ENCODE data around the gene PACSIN1.
"Not testable (repeated sequence)": the region's sequence is repeated elsewhere in the genome, so short reads cannot be mapped to it uniquely, and the experiment has no call there.

PACSIN1 gene

DNA sequence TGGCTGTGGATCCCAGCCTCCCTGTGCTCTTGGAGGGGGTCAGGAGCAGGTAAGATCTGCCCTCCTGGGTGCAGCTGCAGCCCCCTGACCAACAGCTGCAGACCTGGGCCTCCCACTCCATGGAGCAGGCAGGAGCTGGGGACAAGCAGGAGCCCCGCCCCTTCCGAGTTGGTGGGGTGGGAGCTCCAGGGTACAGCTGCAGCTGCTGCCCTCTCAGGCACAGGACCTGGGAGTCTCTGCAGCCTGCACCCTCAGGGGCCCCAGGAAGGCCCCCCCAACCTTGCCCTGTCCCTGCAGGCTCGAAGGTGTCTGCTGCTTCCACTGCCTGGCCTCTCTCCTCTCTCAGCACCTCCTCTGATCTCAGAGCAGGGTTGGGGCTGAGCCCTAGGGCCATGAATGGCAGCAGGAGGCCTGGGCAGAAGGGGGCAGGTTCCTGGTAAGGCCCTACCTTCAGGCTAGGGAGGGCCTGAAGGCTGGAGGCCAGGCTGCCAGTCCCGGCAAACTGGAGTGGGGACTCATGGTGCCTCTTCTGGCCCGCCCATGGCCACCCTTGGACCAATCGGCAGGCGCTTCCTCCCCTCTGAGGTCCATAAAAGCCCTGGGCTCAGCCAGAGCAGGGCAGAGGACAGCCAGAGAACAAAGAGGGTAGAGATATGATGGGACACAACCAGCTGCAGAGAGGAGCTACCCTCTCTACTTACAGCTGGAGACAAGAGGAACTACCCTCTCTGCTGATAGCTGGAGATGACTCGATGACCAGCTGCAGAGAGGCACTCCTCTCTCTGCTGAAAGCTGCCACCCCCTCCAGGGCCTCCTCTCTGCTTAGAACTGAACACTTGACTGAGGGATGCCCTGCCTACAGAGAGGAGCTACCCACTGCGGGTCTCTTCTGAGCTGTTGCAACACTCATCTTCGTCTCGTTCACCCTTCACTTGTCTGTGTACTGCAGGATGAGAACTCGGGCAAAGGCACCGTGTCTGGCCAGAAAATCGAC lies 7.8 kb upstream of the PACSIN1 start:
- FAIRE-seq (no peak), DNase-seq (ENCODE audit: extremely low spot score, insufficient read length, low read depth) (no peak)

DNA sequence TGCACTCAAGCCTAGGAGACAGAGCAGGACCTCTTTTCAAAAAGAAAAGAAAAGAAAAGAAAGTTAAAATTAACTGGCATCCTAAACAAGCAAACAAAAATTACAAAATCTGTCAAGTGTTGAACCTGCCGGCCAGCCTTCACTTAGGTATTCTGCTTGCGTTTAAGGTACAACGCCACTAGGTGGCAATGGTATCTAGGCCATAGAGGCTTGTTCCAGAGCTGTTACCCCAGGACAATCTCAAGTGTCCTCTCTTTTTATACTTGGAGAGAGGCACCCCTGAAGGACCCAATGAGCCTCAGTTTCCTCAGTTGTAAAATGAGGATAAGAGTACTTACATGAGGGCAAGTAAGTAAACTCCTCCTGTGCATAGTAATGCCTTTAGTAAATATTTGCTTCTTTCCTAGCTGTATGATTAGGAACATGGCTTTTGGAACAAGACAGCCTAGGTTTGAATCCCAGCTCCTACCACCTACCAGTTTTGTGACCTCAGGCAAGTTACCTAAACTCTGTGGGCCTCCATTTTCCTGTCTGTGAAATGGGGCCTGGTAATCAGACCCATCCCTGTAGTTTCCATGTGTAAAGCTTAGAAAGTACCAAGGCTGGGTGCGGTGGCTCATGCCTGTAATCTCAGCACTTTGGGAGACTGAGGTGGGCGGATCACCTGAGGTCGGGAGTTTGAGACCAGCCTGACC lies 5.8 kb upstream of the PACSIN1 start:
- FAIRE-seq (peak; percentile 86), DNase-seq (ENCODE audit: extremely low spot score, insufficient read length, low read depth) (no peak)

DNA sequence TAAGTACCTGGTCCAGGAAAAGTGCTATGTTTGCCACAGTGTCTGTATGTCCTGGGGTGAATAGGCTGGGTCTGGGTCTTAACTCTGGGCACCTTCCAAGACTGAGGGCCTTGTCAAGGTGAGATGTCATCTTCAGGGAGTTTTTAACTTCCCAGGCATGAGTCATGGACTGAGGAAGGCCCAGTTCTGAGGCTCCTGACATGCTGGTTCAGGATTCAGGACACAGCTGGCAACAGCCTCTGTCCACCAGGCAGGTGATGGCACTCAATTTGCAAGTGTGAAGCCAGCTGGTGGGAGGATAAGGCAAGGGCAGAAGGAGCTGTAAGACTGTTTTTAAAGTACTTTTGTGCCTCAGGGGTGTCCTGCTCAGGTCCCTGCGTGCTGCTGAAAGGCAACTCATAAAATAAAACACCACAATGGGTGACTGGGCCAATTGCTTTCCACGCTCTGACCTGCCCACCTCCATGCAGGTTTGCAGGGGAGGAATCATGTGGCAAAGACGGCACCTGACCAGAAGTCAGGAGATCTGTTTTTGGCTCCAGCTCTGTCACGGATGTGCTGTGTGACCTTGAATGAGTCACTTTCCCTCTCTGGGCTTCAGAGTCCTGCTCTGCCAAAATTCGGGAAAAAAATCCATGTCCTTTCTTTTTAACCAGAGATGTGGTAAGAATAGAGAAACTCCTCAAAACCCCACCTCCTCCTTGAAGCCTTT lies 4.9 kb upstream of the PACSIN1 start:
- DNase-seq (ENCODE audit: extremely low spot score, insufficient read length, low read depth), result no peak
- FAIRE-seq, result no peak

DNA sequence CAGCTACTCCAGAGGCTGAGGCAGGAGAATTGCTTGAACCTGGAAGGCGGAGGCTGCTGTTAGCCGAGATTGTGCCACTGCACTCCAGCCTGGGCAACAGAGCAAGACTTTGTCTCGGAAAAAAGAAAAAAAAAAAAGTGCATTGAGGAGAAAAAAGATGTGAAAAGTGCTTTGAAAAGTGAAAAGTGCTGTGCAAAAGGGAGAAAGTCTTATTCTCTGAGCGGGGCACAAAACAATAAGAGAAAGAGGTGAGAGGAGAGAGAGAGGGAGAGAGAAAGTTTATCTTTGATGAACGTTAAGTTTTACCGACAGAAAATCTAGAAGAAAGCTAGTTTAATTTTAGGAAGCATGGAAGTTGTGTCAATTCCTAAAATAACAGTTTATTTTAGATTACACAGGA lies 3.9 kb upstream of the PACSIN1 start:
- FAIRE-seq (no peak), DNase-seq (ENCODE audit: extremely low spot score, insufficient read length, low read depth) (no peak)

DNA sequence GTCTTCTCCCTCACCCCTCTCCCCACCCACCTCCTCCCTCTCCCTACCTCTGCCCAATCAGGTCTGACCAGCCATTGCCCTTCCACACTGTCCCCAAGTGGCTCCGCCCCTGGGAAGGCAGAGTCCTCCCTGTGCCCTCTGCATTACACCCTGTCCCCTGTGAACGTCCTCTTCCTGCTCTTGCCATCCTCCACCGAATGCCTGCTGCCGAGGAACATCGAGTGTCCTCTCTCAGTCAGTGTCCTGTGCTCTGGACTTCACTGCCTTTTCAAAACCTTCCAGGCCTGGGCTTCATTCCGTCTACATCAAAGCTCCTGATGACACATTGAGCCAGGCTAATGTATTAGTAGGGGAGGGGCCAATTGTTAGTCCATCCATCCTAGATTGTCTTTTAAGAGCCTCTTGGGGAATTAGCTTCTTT lies 3.3 kb upstream of the PACSIN1 start:
- DNase-seq (ENCODE audit: extremely low spot score, insufficient read length, low read depth) (no peak), FAIRE-seq (no peak)

DNA sequence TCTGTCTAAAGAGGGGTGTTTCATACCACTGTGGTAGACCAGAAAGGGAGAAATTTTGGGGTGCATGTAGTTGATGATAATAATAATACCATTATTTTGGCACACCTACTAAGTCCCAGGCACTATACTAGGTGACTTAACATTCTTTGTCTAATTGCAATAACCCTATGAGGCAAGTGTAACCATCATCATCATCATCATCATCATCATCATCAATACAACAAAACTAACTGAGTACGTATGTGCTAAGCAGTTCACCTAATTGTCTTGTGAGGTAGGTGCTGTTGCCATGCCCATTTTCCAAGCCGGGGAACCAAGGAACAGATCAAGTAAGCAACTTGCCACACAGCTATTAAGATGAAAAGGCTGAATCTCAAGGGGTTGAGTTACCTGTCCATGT lies 2.6 kb upstream of the PACSIN1 start:
- FAIRE-seq, result no peak
- DNase-seq (ENCODE audit: extremely low spot score, insufficient read length, low read depth), result no peak

DNA sequence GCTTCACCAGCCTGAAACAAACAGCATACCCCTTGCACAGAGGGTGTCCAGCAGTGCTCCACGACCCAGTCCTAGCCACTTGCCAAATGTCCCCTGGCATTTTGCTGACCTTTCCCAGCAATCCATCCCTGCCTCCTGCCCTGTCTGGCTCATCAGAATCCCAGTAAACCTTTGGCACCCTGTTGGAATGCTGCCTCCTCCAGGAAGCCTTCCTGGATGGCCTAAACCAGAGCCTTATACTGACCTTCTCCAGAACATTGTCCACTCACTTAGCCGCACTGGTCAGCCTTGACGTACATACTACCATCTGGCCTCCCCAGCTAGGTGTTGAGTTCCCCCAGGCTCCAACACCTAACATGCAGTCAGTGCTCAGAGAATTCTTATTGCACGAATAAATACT lies 2.0 kb upstream of the PACSIN1 start:
- DNase-seq (ENCODE audit: extremely low spot score, insufficient read length, low read depth) (no peak), FAIRE-seq (no peak)

DNA sequence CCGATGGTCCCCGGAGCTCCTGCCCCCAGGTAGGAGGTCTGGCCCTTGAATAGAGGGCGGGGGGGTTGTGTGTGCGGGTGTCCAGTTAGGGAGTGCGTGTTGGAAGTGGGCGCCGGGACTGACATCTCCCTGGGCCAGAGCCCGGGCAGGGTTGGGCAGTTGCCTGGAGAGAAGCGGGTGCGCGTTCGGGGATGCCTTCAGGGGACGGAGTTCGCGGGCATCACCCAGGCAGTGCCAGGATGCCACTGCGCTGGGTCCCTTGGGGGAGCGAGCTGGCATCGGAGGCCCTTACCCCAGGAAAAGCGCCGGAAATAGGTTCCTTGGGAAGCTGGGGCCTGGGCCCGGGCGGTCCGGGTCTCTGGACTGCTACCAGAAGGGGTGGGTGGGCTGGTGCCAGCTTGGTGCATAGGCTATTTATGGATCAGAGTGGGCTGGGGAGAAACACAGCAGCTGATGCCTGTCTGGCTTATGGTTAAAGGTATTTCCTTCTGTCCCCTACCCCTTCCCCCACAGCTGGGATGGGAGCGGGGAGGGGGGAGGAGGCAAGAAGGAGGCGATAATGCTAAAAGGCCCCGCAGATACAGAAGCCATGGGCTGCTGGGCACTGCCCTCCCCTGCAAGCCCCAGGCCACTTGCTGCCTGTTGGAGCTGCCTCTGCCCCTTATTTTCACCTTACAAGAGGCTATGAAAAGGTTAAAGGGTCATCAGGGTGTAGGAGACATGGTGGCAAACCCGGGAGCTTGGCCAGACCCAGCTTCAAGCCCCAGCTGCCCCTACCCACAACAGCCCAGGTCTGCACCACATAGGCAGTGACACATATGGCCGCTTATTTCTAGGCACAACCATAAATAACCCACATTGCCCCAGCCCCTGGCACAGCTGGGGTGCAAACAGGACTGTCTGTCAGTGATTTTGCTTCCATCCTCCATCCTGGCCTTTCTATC lies 638 bp downstream of the PACSIN1 start:
- no peak for DNase-seq (ENCODE audit: extremely low spot score, insufficient read length, low read depth)
- no peak for FAIRE-seq

DNA sequence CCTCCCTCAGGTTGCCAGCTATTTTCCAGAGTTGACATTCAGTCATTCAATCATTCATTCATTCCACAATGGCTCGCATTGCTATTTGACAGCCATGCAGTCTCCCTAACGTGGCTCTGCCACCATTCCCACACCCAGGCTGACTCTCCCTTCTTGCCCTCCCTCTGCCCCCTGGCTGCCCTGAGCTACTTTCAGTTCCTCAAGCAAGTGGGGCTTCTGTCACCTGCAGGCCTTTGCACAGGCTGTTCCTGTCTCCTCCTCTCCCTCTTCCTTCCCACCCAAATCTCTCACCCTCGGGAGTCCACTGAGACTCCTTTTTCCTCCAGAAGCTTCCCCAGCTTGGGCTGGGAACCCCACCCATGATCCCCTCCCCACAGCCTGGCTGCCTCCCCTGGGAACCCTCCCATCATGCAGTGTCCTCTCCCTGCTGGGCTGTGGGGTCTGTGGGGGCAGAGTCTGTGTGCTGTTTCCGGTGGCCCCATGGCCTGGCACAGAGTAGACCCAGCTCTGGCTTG lies 2.6 kb downstream of the PACSIN1 start:
- peak; percentile 89 for FAIRE-seq
- no peak for DNase-seq (ENCODE audit: extremely low spot score, insufficient read length, low read depth)

DNA sequence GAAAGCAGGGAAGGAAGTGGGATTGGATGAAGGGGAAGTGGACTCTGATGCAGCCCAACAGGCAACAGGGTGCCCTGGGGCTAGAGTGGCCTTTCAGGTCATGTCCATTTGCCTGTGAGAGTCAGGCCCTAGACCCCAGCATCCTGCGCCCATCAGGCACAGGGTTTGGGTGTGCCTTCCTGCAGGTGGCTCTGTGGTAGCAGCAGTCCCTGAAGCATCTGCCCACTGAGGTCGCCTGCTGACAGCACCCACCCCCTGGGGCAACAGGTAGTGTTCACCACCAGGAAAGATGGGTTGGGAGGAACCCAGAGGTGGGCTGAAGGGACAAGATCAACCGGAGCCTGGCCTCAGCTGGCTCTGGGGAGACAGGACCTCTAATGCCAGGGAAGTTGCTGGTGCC lies 3.6 kb downstream of the PACSIN1 start:
- no peak for DNase-seq (ENCODE audit: extremely low spot score, insufficient read length, low read depth)
- FAIRE-seq, result no peak

DNA sequence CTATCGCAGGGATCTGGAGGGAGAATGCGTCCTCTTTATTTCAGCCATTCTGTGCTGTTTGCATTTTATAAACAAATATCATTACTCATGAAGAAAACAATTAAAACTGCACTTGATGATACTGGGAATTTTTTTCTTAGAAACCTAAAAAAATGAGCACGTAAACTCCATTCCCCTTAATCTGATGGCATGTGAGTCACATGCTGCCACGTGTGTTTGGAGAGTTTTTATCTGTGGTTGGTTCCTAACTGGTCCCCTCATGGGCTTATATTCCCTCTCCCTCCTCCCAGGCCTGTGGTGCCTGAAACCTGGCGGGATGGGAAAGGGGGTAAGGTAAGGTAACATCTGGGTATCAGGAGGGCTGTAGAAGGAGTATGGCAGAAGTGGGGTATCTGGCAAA lies 6.5 kb downstream of the PACSIN1 start:
- FAIRE-seq (no peak), DNase-seq (ENCODE audit: extremely low spot score, insufficient read length, low read depth) (no peak)

DNA sequence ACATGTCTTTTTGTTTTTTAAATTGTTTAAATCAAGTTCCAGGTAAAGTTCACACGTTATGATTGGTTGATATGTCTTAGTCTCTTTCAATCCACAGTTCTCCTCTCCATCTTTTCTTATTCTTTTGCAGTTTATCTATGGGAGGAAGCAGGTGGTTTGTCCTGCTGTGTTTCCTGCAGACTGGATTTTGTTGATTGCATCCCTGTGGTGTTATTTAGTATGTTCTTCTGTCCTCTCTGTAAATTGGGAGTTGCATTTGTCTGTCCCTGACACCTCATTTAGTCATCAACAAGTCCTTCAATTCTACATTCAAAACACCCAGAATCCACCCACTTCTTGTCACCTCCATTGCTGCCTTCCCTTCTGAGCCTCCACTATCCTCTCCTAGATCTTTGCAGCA lies 8.1 kb downstream of the PACSIN1 start:
- DNase-seq (ENCODE audit: extremely low spot score, insufficient read length, low read depth) (no peak), FAIRE-seq (no peak)

DNA sequence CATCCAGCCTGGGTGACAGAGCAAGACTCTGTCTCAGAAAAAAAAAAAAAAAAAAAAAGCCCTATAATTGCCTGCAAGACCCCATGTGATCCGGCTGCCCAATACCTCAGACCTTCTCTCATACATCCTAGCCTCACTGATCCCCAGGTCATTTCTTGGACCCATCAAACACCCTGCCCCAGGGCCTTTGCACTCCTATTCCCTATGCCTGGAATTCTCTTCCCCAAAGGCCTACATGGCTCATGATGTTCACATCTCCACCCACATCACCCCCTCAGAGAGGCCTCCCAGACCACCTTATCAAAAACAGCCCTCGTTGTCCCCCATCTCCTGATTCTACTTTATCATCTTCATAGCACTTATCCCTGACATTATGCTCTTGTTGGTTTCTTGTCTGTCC lies 8.9 kb downstream of the PACSIN1 start:
- FAIRE-seq (no peak), DNase-seq (ENCODE audit: extremely low spot score, insufficient read length, low read depth) (no peak)

DNA sequence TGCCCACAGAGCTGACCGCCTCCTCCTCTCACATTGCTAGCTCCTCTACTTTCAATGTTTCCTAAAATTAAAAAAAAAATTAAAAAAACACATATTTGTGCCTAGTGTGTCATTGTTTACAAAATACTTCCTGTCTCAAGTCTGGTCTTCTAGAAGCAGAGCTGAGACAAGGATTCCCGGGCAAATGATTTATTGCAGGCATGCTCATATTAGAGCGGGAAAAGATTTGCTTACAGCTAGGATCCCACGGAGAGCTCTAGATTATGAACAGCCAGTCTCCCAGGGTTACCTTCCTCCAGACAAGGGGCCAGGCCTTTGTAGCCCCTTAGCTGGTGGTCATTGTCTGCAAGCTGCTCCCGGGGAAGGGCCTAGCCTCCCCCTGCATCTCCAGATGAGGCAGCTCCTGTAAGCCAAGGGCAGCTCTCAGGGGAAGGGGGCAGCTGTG lies 9.4 kb downstream of the PACSIN1 start:
- DNase-seq (ENCODE audit: extremely low spot score, insufficient read length, low read depth), result no peak

DNA sequence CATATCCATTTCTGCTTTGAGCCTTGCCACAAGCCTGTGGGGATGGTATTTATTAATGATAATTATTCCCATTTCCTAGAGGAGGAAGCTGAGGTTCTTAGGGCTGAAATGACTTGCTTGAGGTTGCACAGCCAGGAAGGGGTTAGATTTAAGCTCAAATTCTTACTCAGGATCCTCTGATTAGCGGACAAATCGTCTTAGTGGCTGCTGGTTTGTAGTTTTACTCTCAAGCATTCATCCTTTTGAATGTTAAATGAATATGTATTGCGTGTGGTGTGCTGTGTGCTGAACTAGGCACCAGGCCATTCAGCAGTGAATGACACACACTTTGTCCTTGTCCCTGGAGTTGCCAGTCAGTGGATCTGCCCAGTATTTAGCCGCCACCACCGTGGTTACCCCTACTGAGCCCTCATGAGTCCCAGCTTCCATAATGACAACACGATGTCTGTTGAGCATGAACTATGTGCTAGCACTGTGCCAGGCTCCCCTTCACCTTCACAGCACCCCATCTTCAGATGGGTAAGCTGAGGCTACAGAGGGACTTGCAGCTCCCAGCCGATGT lies 10.0 kb downstream of the PACSIN1 start:
- DNase-seq (ENCODE audit: extremely low spot score, insufficient read length, low read depth) (no peak), FAIRE-seq (no peak)

More for the DNA sequence above, 9.4 kb downstream of the PACSIN1 start:
- no peak for FAIRE-seq

DNA sequence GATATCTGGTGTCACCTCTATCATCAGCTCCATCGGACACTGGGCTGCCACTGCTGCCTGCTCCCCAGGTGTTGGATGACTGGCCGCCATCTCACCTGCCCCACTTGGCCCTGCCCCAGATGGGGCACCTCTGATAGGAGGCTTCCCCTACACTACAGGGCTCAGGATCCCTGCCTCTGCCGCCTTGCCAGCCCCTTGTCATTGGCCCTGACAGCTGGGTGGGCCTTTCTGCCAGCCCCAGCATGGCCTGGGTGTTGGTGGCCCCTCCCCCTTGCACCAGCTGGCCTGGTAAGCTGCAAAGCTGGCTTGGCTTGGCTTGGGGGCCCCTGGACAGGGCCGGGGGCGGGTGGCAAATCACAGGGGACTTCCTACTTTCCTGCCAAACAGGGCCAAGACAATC lies 10.6 kb downstream of the PACSIN1 start:
- no peak for DNase-seq (ENCODE audit: extremely low spot score, insufficient read length, low read depth)
- no peak for FAIRE-seq

DNA sequence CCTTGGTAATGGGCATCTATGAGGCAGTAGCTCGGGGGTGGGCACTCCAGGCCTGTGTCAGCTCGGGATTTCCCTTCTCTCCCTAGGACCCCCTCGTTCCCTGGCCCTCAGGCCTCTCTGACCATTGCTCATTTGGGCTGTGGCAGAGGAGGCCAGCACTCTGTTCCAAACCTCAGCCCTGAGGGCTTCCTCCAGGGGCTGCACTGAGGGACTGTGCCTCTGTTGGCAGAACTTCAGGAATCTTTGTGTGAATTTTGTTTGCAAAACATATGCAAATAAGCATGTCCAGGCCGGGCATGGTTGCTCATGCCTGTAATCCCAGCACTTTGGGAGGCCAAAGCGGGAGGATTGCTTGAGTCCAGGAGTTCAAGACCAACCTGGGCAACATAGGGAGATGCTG lies 11.0 kb downstream of the PACSIN1 start:
- FAIRE-seq (no peak), DNase-seq (ENCODE audit: extremely low spot score, insufficient read length, low read depth) (no peak)

DNA sequence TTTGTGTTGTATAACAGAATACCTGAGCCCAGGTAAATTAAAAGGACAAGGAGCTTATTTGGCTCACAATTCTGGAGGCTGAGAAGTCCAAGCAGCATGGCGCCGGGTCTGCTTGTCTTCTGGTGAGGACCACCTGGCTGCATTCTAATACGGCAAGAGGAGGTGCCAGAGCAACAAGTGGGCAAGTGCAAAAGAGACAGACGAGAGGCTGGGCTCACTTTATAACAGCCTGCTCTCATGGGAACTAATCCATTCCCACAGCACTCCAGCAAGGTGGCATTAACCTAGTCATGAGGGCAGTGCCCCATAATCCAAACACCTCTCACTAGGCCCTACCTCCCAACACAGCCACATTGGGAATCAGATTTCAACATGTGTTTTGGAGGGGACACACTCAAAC lies 12.9 kb downstream of the PACSIN1 start:
- no peak for DNase-seq (ENCODE audit: extremely low spot score, insufficient read length, low read depth)
- no peak for FAIRE-seq

DNA sequence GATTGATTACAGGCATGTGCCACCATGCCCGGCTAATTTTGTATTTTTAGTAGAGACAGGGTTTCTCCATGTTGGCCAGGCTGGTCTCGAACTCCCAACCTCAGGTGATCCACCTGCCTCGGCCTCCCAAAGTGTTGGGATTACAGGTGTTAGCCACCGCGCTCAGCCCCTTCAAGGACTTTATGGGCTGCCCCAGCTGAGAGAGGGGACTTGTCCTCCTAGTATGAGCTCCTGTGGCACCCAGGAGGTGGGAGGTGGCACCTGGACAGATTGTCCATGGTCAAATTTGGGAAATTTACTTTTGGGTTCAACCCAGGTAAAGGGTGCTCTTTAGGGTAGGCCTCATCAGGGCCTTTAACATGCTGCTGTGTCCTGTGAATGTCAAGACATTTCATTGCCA lies 17.9 kb downstream of the PACSIN1 start:
- DNase-seq (ENCODE audit: extremely low spot score, insufficient read length, low read depth); FAIRE-seq: not testable (repeated sequence)

Measured in GM18507 (cell line).